Mesothelial cell of epicardium (in vitro differentiated cells): ENCODE measurements around the gene NELFB. TPM values are rescaled to one million over a fixed set of nuclear protein-coding genes. Genes with fewer than 3 reads are reported as not detected.

Experiments
- DNase-seq, 2 experiments: peaks; one replicate each; pipeline ENCODE4 v3.0.0; 2021; ENCODE audit warnings: low spot score in 2 of 2; ENCODE audit not compliant: unreplicated experiment in 2 of 2
- H3K27ac Mint-ChIP-seq: 2 replicates; pipeline ENCODE4 v1.8.0; 2021; ENCODE audit warnings: mixed read lengths
- H3K27me3 Mint-ChIP-seq: 2 replicates; pipeline ENCODE4 v1.8.0; 2021; ENCODE audit warnings: low read depth, mixed read lengths
- H3K36me3 Mint-ChIP-seq: 2 replicates; pipeline ENCODE4 v1.8.0; 2021; ENCODE audit warnings: mixed read lengths
- H3K4me1 Mint-ChIP-seq: 2 replicates; pipeline ENCODE4 v1.8.0; 2021; ENCODE audit warnings: mixed read lengths
- H3K4me3 Mint-ChIP-seq: 2 replicates; pipeline ENCODE4 v1.8.0; 2021; ENCODE audit warnings: mild to moderate bottlenecking, moderate library complexity, mixed read lengths
- H3K9me3 Mint-ChIP-seq: 2 replicates; pipeline ENCODE4 v1.8.0; 2021; ENCODE audit warnings: mixed read lengths
- CTCF ChIP-seq: fragments of 200-600 bp; sonication (generic); IDR thresholded peaks from one replicate; pipeline ENCODE4 v1.5.0; 2021; ENCODE audit warnings: antibody characterized with exemption; ENCODE audit not compliant: unreplicated experiment
- total RNA-seq: library from RNA; stranded (reverse); gene quantifications from 3 replicates; pipeline ENCODE4 v1.2.1, GENCODE V29; 2021

NELFB gene
- total RNA-seq, 1 donor from 2014 or later = 53.3 TPM

GRCh38 chr9:137272241-137273094 is 17.3 kb downstream of the NELFB start:
- Mint-ChIP-seq H3K9me3 (no peaks in the 10 kb centered on the region), H3K27me3 (no peaks in the 10 kb centered on the region), H3K4me3 (no peak overlapping the region), H3K27ac (no peak overlapping the region), H3K36me3 (peaks cover 12% of the 10 kb centered on the region), H3K4me1 (peaks cover 21% of the 10 kb centered on the region)
- TF ChIP-seq CTCF = no peak
- no peak for DNase-seq

DNA sequence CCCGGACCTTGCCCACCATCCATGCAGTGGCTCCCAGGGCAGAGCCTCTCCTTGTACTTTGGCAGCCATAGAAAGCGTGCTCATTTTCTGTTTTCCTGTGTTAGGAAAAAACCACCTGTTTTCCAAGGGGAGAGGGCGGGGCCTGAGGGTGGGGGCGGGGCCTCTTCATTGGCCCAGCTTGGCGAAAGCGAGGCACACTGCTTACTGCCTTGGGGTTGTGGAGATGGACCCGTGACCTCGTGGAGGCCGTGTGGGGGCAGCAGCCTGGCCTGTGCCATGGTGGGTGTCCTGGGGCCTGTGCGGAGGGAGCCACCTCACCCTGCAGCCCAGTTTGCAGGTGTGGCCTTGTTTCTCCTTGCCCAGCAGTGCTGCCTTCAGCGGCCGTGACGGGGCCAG is 18.0 kb downstream of the NELFB start:
- H3K27me3 Mint-ChIP-seq = no peaks in the 10 kb centered on the region
- H3K4me3 Mint-ChIP-seq = no peak overlapping the region
- DNase-seq = no peak
- H3K4me1 Mint-ChIP-seq = peaks cover 24% of the 10 kb centered on the region
- H3K36me3 Mint-ChIP-seq = peaks cover 12% of the 10 kb centered on the region
- no peak for TF ChIP-seq CTCF
- no peaks in the 10 kb centered on the region for H3K9me3 Mint-ChIP-seq
- no peak overlapping the region for H3K27ac Mint-ChIP-seq

GRCh38 chr9:137273611-137274320 is 18.6 kb downstream of the NELFB start:
- peaks cover 24% of the 10 kb centered on the region for H3K4me1 Mint-ChIP-seq
- no peak overlapping the region for H3K4me3 Mint-ChIP-seq
- TF ChIP-seq CTCF = no peak
- H3K27ac Mint-ChIP-seq = no peak overlapping the region
- no peaks in the 10 kb centered on the region for H3K9me3 Mint-ChIP-seq
- H3K27me3 Mint-ChIP-seq = no peaks in the 10 kb centered on the region
- no peak for DNase-seq
- H3K36me3 Mint-ChIP-seq = peaks cover 9% of the 10 kb centered on the region

DNA sequence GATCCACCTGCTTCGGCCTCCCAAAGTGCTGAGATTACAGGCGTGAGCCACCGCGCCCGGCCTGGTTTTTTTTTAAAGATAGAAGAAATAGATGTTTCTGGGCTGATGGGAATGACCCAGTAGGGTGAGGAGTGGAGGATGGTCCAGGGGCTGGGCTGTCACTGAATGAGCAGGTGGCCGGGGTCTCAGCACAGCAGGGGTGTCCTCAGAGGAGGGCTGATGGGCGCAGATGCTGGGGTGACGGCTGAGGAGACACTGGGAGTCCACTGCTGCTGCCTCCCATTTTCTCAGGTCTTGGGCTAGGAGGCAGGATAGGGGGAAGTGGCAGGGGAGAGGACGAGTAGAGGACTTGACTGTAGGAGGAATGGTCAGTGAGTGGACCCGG is 20.1 kb downstream of the NELFB start:
- no peak overlapping the region for H3K4me3 Mint-ChIP-seq

More for the DNA sequence above, 20.1 kb downstream of the NELFB start:
- H3K9me3 Mint-ChIP-seq = no peaks in the 10 kb centered on the region
- peaks cover 24% of the 10 kb centered on the region for H3K4me1 Mint-ChIP-seq
- peaks cover 2% of the 10 kb centered on the region for H3K36me3 Mint-ChIP-seq
- no peak for DNase-seq
- TF ChIP-seq CTCF = no peak
- H3K27ac Mint-ChIP-seq = peak overlapping the region; percentile 39
- no peaks in the 10 kb centered on the region for H3K27me3 Mint-ChIP-seq
